Neural progenitor cell (in vitro differentiated cells): ENCODE measurements around the gene DHTKD1. TPM values are rescaled to one million over a fixed set of nuclear protein-coding genes. Genes with fewer than 3 reads are reported as not detected.

Experiments
- DNase-seq: peaks from one replicate; pipeline ENCODE4 v3.0.0-alpha.2; 2016; ENCODE audit warnings: low spot score
- H2AFZ ChIP-seq: fragments of 200-600 bp; sonication (generic); replicated peaks from 2 replicates; pipeline ENCODE4 v1.6.1; 2016; ENCODE audit warnings: antibody characterized with exemption
- H3F3A ChIP-seq: fragments of 200-600 bp; sonication (generic); 2 replicates; pipeline ENCODE4 v1.6.1; 2016; ENCODE audit warnings: antibody characterized with exemption, low read depth
- H3K27ac ChIP-seq: fragments of 200-600 bp; sonication (generic); 2 replicates; pipeline ENCODE4 v1.5.1; 2016; ENCODE audit warnings: mild to moderate bottlenecking
- H3K27me3 ChIP-seq: fragments of 200-600 bp; sonication (generic); 2 replicates; pipeline ENCODE4 v1.6.1; 2016; ENCODE audit warnings: mild to moderate bottlenecking, moderate library complexity
- H3K36me3 ChIP-seq: fragments of 200-600 bp; sonication (generic); 2 replicates; pipeline ENCODE4 v1.5.1; 2016
- H3K4me1 ChIP-seq: fragments of 200-600 bp; sonication (generic); 2 replicates; pipeline ENCODE4 v1.6.1; 2016; ENCODE audit warnings: mixed run types
- H3K4me2 ChIP-seq: fragments of 200-600 bp; sonication (generic); 2 replicates; pipeline ENCODE4 v1.6.1; 2016
- H3K4me3 ChIP-seq: fragments of 200-600 bp; sonication (generic); 2 replicates; pipeline ENCODE4 v1.5.1; 2016
- H3K79me2 ChIP-seq: fragments of 200-600 bp; sonication (generic); 2 replicates; pipeline ENCODE4 v1.6.1; 2016; ENCODE audit warnings: low read depth
- H3K9ac ChIP-seq: fragments of 200-600 bp; sonication (generic); 2 replicates; pipeline ENCODE4 v1.6.1; 2016
- H3K9me3 ChIP-seq: fragments of 200-600 bp; sonication (generic); 2 replicates; pipeline ENCODE4 v1.5.1; 2016; ENCODE audit warnings: low read depth
- H4K20me1 ChIP-seq: fragments of 200-600 bp; sonication (generic); 2 replicates; pipeline ENCODE4 v1.6.1; 2016; ENCODE audit warnings: low read depth
- H3K27ac Mint-ChIP-seq: 3 replicates; pipeline ENCODE4 v1.8.0; 2021; ENCODE audit warnings: mixed read lengths
- H3K27me3 Mint-ChIP-seq: 2 replicates; pipeline ENCODE4 v1.8.0; 2022; ENCODE audit warnings: low read depth, mild to moderate bottlenecking, inconsistent platforms, moderate library complexity, mixed read lengths; ENCODE audit not compliant: insufficient read depth
- H3K36me3 Mint-ChIP-seq: 3 replicates; pipeline ENCODE4 v1.8.0; 2021; ENCODE audit warnings: mixed read lengths
- H3K4me1 Mint-ChIP-seq: 3 replicates; pipeline ENCODE4 v1.8.0; 2021; ENCODE audit warnings: mixed read lengths
- H3K4me3 Mint-ChIP-seq: 3 replicates; pipeline ENCODE4 v1.8.0; 2021; ENCODE audit warnings: mild to moderate bottlenecking, moderate library complexity, mixed read lengths
- H3K9me3 Mint-ChIP-seq: 3 replicates; pipeline ENCODE4 v1.8.0; 2020; ENCODE audit warnings: mixed read lengths
- EZH2 ChIP-seq: fragments of 200-600 bp; sonication (generic); IDR thresholded peaks from 2 replicates; pipeline ENCODE4 v1.6.1; 2017; ENCODE audit warnings: antibody characterized with exemption, mild to moderate bottlenecking, moderate library complexity
- EZH2phosphoT487 ChIP-seq: fragments of 200-600 bp; sonication (generic); IDR thresholded peaks from 2 replicates; pipeline ENCODE4 v1.6.1; 2017; ENCODE audit warnings: antibody characterized with exemption
- total RNA-seq: library from RNA; depleted of rRNA; stranded (reverse); fragments of >200 nt; gene quantifications from 2 replicates; pipeline ENCODE4 v1.2.3, GENCODE V29; 2015; ENCODE audit warnings: low replicate concordance
- TF ChIP-seq, protein P1 (sequence below): fragments of 200-600 bp; sonication (generic); IDR thresholded peaks from 2 replicates; pipeline ENCODE4 v1.5.1; 2017; ENCODE audit warnings: antibody characterized with exemption, mild to moderate bottlenecking

DHTKD1 gene
- total RNA-seq, 1 donor from 2014 or later: 62.0 TPM

DNA sequence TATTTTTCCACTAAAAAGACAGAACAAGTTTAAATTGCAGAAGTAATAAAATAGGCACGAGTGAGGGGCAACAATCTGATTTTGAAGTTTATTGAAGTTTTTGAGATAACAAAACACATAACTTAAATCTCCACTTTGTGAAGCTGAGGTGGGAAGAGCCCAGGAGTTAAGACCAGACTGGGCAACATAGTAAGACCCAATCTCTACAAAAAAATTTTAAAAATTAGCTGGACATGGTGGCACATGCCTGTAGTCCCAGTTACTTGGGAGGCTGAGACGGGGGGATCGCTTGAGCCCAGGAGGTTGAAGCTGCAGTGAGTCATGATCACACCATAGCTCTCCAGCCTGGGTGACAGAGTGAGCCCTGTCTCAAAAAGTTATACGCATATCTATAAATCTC, 37.4 kb upstream of the DHTKD1 start:
- Mint-ChIP-seq H3K27me3 (no peaks in the 10 kb centered on the region), H3K36me3 (peaks cover 34% of the 10 kb centered on the region), H3K4me3 (no peak overlapping the region), H3K4me1 (no peaks in the 10 kb centered on the region), H3K9me3 (no peaks in the 10 kb centered on the region), H3K27ac (no peak overlapping the region)
- Histone ChIP-seq H3K27ac (no peak overlapping the region), H3F3A (no peaks in the 10 kb centered on the region), H3K4me2 (no peak overlapping the region), H4K20me1 (peaks cover 7% of the 10 kb centered on the region), H3K4me1 (no peaks in the 10 kb centered on the region), H3K9me3 (no peaks in the 10 kb centered on the region), H3K9ac (no peak overlapping the region), H3K79me2 (peaks cover 75% of the 10 kb centered on the region), H3K4me3 (no peak overlapping the region), H2AFZ (no peak overlapping the region), H3K27me3 (no peaks in the 10 kb centered on the region), H3K36me3 (peaks cover 13% of the 10 kb centered on the region)
- no peak for TF ChIP-seq EZH2phosphoT487
- TF ChIP-seq, protein P1, sequence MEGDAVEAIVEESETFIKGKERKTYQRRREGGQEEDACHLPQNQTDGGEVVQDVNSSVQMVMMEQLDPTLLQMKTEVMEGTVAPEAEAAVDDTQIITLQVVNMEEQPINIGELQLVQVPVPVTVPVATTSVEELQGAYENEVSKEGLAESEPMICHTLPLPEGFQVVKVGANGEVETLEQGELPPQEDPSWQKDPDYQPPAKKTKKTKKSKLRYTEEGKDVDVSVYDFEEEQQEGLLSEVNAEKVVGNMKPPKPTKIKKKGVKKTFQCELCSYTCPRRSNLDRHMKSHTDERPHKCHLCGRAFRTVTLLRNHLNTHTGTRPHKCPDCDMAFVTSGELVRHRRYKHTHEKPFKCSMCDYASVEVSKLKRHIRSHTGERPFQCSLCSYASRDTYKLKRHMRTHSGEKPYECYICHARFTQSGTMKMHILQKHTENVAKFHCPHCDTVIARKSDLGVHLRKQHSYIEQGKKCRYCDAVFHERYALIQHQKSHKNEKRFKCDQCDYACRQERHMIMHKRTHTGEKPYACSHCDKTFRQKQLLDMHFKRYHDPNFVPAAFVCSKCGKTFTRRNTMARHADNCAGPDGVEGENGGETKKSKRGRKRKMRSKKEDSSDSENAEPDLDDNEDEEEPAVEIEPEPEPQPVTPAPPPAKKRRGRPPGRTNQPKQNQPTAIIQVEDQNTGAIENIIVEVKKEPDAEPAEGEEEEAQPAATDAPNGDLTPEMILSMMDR: no peak
- TF ChIP-seq EZH2: no peak
- DNase-seq: no peak

DNA sequence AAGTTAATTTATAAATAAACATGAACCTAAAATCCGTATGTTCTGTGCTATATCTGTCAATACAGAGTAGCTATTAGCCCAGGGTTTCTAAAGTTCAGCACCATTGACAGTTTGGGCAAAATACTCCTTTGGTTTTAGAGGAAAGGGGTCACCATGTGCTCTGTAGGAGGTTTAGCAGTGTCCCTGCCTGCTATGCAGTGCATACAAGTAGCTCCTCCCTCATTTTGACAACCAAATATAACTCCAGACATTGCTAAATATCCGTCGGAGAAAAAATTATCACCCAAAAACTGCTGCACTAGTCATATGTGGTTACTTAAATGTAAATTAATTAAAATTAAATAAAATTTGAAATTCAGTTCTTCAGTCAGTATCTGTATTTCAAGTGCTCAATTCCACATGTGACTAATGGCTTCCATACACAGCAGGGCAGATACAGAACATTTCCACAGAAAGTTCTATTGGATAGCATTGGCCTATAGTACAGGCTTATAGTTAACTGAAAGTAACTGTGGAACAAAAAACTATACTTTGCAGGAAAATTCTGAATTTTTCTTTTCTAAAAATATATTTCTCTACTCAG, 32.6 kb upstream of the DHTKD1 start:
- no peaks in the 10 kb centered on the region for H3K9me3 ChIP-seq
- peaks cover 94% of the 10 kb centered on the region for H3K79me2 ChIP-seq
- H3F3A ChIP-seq: no peaks in the 10 kb centered on the region
- Mint-ChIP-seq H3K4me3 (no peak overlapping the region), H3K27me3 (no peaks in the 10 kb centered on the region), H3K27ac (no peak overlapping the region), H3K4me1 (peaks cover 8% of the 10 kb centered on the region), H3K9me3 (no peaks in the 10 kb centered on the region), H3K36me3 (peaks cover 14% of the 10 kb centered on the region)
- no peak overlapping the region for H3K4me2 ChIP-seq
- TF ChIP-seq EZH2 (no peak), EZH2phosphoT487 (no peak)
- TF ChIP-seq, protein P1: no peak
- peaks cover 22% of the 10 kb centered on the region for H4K20me1 ChIP-seq
- H3K27me3 ChIP-seq: no peaks in the 10 kb centered on the region
- peaks cover 9% of the 10 kb centered on the region for H3K4me1 ChIP-seq
- no peak overlapping the region for H3K27ac ChIP-seq
- H2AFZ ChIP-seq: no peak overlapping the region
- DNase-seq: no peak
- peaks cover 5% of the 10 kb centered on the region for H3K36me3 ChIP-seq
- no peak overlapping the region for H3K4me3 ChIP-seq
- H3K9ac ChIP-seq: no peak overlapping the region

DNA sequence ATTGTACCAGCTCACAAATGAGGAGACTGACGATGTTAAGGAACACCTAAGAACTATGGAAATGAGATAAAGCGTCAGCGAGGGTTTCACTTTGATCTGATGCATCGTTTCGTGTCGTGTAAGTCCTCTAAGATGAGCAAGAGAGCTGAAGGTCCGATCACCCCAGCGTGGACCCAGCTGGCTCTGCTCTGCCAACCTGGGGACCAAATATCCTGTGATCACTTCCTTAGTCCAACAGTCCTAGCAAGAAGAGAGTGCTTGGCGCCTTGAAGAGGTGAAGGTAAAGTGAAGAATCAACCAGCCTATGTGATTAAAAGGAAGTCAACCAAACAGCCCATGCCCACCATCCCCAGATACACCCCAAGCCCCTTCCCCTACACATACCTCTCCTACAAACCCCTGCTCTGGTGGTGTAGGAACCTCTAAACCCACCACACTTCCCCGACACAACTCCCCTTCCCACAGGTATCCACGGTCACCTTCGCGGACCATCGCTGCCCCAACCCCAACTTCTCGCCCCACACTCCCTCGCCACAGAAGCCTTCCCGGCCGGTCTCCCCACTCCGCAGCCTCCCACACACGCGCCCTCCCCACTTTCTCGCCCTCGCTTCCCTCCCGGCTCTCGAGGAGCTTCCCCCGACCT, 26.9 kb upstream of the DHTKD1 start:
- Mint-ChIP-seq H3K9me3 (no peaks in the 10 kb centered on the region), H3K36me3 (no peaks in the 10 kb centered on the region), H3K27me3 (peaks cover 4% of the 10 kb centered on the region), H3K27ac (peak overlapping the region; percentile 98), H3K4me1 (peaks cover 19% of the 10 kb centered on the region), H3K4me3 (peak overlapping the region; percentile 96)
- no peak for TF ChIP-seq EZH2
- no peak for TF ChIP-seq EZH2phosphoT487
- TF ChIP-seq, protein P1: no peak
- Histone ChIP-seq H3K4me3 (peak overlapping the region; percentile 95), H3K79me2 (peaks cover 57% of the 10 kb centered on the region), H3K4me2 (peak overlapping the region; percentile 81), H3K27ac (peak overlapping the region; percentile 99), H3K4me1 (peaks cover 13% of the 10 kb centered on the region), H3K9ac (peak overlapping the region; percentile 98), H3F3A (peaks cover 6% of the 10 kb centered on the region), H3K9me3 (no peaks in the 10 kb centered on the region), H2AFZ (peak overlapping the region; percentile 83), H3K36me3 (no peaks in the 10 kb centered on the region), H3K27me3 (no peaks in the 10 kb centered on the region), H4K20me1 (peaks cover 17% of the 10 kb centered on the region)
- DNase-seq: peak; percentile 20
